HG03432 (cell line): ENCODE results near the gene PXK.
"Not testable (repeated sequence)": the region's sequence is repeated elsewhere in the genome, so short reads cannot be mapped to it uniquely, and the experiment has no call there.

Source experiments
- ATAC-seq: cut with Tn5 transposase; IDR thresholded peaks from one replicate; pipeline ENCODE4 v1.9.1; 2021; ENCODE audit warnings: mild to moderate bottlenecking, moderate library complexity; ENCODE audit not compliant: unreplicated experiment

PXK gene

DNA sequence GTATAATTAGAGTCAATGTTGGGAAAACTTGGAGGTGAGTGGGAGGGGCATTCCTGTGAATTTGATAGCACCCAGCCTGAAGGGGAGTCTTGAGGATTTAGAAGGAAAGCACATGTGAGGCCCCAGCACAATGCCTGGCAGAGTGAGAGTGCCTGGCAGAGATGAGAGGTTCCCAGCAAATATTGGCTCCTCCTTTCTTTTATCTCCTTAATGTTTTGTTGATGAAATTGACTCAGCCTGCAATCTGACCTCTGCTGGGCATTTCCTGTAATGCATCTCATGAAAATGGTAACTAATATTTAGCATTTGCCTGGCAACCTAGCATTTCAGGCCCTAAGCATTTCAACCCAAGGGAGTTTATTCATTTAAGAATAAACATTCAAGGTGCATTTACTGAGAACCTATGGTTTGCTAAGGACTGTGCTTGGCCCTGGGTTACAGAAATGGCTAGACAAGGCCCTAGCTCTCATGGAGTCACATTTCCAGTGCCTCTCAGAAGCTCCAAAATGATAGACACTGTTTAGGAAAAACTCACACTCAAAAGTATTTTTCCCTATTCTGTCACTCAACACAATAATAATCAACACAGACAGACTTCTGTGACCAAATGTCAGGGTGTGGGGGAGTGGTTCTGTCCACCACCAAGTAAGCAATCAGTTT lies 82.0 kb downstream of the PXK start:
- peak; percentile 52 for ATAC-seq

DNA sequence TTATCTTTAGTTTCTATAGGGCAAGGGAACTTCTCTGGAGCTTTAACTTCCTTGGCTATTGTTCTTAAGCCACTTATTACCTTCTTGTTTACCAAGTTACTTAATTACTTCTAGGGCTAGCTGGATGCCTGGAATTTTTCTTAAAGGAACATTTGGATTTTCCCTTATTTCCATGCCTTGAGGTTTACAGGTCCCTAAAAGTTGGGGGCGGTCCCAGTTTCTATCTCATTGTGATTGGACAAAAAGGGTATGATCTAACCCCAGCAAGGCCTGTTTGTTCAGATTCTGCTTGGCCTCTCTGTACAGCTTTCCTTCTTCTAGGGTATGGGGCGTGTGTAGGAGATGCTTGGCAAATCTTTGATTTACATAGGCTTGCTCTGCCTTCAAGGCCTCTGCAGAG lies 83.5 kb downstream of the PXK start:
- no peak for ATAC-seq

DNA sequence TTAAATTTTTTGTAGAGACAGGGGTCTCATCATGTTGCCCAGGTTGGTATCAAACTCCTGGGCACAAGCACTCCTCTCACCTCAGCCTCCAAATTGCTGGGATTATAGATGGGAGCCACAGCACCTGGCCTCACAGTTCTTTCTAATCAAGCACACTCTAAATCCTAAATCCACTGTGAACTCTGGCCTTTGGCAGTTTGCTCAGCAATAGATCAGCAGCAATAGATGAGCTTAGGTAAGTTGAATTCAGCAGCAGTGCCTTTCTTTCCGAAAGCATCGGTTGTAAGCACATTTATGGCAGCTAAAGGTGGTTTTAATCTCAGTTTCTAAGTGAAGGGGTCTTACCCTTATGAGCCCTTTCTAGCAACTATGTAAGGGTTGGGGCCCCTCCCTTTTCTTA lies 84.4 kb downstream of the PXK start:
- ATAC-seq, result no peak

DNA sequence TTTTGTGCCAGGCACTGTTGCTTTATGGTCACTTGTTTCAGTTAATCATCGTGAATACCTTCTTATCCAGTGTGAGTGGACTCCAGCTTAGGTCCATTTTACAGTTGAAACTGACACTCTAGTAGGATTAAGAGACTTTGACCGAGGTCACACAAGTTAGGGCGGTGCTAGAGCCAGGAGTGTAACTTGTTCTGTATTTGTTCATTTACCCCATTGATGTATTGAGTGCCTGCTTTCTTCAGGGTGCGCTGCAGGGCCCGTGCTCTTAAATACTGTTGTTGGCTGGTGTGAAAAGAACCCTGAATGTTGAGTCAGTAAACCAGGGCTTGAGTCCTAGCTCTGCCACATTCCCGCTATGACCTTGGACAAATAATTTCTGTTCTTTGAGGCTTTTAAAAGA lies 85.5 kb downstream of the PXK start:
- no peak for ATAC-seq

DNA sequence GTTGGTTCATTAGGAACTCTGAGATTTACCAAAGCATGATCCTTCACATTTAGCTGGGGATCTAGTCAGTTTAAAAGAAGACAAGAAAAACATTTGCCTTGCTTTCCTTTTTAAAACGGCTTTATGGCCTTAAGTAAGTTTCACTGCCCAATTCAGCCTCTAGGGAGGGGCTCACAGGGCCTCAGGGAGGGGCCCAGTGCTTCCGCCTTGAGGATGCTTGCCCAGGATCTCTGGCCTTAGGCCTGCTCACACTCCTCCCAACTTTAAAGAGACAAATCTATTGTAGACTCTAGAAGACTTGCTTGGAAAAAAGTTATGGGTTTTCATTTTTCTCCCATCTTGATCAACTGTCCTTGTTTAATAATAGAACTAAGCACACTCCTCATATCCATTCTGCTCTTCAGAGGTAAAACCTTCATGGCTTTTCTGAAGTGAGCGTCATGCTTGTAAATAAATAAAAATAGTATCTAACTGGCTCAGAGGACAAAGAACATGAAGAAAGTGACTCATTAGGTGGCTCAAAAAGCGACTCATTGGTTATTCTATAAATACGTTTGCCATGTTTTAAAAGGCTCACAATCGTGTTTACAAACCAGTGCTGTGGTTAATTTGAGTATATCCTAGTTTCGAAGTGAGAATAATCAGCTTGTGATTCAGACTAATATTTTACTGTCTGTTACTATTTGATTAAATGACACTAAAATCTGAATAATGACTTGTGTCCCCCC lies 87.3 kb downstream of the PXK start:
- peak; percentile 81 for ATAC-seq

DNA sequence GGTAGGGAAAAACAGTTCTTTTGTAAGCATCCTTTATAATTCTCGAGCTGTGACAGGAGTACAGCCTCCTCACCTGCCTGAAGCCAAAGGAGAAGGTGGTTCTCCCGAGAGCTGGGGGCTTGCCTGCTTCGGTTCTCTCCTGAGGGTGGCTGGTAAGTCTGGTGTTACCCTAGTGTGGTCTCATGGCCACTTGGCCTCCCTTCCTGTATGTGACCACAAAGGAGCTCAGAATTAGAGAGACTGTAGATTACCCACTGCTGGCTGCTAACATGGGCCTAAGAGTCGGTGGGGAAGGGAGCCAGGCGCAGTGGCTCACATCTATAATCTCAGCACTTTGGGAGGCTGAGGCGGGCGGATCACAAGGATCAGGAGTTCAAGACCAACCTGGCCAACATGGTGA lies 88.3 kb downstream of the PXK start:
- ATAC-seq, result no peak

DNA sequence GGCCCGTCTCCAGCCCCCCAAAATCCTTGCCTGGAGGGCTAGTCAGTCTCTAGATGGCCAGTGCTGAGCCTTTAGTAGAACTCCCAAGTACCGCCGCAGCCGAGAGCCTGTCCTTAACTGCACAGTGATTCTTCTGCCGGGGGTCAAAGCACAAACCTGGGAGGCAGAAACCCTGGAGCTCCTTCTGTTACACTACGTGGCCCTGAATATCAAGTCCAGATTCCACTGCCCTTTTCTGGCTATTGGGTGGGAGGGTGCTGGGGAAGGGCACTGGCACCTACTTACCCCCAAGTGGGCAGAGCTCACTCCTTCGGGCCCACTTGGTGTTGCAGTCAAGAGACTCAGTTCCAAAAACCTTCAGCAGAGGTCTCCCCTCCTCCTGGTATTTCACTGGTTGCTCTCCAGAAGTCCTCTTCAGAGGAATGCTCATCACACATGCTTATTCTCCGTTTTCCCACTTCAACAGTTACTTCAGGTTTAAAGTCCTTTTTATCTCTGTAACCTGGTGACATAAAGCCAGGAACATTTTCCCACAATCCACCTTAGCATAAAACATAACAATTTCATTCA lies 90.1 kb downstream of the PXK start:
- ATAC-seq, result no peak

DNA sequence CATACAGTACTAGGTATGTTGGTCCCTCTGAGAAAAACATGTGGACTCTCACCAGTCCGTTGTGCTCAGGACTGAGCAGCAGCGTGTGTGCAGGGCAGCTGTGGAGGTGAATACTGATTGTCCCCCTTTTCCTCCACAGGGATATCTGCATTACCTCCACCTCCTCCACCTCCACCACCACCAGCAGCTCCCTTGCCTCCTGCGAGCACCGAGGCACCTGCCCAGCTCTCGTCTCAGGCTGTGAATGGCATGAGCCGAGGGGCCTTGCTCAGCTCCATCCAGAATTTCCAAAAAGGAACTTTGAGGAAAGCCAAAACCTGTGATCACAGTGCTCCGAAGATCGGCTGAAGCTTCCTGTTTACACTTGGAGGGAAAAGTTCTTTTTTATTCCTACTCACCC lies 91.9 kb downstream of the PXK start:
- ATAC-seq, result no peak

DNA sequence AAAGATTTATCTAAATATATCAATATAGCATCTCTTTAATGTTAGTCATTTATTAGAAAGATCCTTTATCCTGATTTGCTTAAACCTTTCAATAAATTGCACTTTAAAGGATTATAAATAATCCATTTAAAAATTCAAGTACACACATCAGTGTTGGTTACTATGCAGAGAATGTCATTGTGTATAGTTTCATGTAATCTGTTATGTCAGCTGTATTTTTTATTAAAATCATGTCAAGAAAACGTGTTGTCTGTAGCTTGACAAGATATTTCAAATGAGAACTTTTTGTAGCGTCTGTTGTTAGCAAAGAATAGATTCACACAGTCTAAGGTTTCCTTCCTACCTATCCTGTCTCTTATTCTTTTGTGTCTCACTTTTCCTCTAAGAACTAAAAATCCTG lies 93.1 kb downstream of the PXK start:
- no peak for ATAC-seq

DNA sequence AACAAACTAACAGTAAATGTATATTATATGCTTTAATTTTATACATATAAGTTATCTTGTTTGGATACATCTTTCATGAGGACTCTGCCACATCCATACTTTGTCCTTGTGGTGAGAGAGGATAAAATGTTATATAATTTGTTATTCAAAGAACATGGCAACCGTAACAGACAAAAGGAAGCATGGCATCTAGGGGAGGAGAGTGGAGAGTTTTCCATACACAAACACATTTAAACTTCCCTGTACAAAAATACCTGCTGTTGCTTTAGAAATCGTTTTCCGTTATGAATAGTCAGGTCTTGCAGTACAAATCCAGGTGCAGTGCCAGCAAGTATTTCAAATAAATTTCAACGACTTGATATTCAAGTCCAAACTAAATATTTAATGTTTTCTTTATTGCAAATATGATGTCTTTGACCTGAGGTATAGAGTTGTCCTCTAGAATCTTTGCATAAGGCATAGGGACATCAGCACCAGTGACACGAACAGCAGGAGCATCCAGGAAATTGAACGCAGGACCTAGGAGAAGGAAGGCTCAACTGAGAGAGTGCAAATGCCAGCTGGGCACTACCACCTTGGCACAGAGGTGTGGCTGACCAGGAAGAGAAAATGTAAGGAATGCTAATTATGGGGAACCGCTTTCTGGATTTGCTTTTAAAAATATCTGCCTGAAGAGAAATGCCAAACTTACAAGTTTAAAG lies 95.1 kb downstream of the PXK start:
- no peak for ATAC-seq

DNA sequence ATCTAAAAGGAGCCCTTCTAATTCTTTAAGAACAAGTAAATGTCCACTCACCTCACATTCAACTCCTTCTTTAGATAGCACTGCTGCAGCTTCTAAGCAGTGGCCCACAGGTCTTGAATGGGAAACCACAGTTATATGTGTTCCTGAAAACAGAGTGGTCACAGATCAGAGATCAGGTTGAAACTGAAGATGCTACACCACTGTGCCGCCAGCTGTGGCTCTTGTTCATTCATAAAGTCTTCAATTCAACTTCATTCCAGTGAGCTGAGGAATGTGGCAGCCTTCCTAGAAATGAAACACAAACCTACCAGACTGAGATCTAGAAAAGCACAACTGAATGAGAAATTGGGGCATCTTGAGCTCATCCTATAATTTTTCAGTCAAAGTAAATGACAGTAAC lies 97.0 kb downstream of the PXK start:
- ATAC-seq, result peak; percentile 38

DNA sequence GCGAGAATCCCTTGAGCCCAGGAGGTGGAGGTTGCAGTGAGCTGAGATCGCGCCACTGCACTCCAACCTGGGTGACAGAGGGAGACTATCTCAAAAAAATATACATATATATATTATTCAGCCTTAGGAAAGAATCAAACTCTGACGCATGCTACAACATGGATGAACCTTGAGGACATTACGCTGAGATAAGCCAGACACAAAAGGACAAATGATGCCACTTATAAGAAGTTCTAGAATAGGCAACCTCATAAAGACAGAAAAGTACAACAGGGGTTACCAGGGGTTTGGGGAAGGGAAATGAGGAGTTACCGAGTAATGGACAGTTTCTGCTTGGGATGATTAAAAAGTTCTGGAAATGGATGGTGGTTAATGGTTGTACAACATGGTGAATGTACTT lies 100.2 kb downstream of the PXK start:
- no peak for ATAC-seq

DNA sequence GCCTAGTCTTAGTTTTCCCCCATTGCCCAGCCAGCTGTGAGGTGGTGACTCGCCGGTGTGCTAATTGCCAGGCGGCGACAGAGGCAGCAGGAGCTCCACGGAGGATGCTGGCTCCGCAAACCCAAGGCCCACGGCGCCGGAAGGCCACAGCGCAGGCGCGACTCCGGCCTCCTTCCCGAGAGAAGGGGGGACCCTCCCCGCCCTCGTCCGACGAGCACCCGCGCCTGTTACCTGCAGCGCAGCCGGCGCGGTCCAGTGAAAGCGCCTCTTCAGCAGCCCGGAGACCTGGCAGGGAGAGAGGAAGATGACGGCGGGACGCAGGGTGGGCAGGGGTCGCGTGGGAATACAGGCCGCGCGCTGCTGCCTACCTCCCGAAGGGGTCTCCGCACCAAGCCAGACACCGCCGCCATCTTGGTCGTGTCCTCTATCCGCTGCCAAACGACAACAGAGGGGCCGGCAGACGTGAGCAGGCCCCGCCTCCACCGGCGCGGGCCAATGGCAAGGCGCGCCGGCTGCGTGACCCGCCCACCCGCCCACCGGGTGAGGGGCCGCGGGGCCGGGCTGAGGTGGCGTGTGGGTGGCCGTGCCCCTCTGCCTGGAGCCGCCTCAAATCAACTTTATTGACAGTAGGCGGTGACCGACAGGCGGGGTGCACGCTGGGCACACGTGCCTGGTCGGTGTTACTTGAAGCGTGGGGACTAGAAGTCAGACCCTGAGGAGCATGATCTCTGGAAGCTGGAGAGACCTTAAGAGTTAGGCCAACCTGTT lies 100.9 kb downstream of the PXK start, which contains the start of gene PDHB:
Gene PDHB (minus strand): TSS at position 433 of the 768 bp plus-strand sequence. CDS start 23 bp downstream, at position 410.
- peak; percentile 96 for ATAC-seq

DNA sequence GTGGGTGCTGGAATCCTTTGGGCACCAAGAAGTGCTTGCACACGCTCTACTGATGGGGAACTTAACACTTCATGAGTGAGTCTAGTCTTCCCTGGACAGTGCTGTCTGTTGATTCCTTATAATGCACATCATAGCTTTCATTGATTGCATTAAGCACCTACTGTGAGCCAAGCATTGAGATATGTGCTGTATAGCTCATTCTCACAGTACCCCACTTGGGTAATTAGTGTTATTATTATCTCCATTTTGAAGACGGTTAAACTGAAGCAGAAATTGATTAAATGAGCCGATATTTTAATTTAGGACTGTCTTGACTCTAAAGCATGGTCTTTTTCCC lies 101.4 kb downstream of the PXK start:
- no peak for ATAC-seq

DNA sequence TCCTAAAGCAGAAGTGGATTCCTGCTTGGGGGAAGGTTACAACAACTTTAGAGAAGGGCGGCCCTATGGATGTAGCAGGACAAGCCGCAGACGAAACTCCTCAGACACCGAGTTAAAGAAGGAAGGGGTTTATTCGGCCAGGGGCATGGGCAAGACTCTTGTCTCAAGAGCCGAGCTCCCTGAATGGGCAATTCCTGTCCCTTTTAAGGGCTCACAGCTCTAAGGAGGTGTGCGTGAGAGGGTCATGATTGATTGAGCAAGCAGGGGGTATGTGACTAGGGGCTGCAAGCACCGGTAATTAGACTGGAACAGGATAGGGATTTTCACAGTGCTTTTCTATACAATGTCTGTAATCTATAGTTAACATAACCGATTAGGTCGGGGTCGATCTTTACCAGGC lies 101.8 kb downstream of the PXK start:
- no peak for ATAC-seq

DNA sequence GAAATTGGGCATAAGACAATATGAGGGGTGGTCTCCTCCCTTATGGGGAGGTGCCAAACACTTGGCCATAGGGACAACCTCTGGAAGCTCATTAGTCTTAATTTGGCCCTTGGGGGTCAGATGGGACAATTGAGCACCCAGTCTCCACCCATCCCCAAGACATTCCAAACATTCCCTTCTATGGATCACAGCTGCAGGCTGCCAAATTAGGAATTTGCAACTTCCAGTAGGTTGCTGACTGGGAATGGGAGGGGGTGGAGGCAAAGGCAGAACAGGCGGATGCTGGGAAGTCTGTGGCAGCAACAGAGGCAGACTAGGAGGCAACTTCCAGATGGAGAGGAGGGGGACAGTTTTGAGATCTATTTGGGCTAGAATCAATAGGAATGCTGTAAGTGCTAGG lies 102.3 kb downstream of the PXK start:
- no peak for ATAC-seq

DNA sequence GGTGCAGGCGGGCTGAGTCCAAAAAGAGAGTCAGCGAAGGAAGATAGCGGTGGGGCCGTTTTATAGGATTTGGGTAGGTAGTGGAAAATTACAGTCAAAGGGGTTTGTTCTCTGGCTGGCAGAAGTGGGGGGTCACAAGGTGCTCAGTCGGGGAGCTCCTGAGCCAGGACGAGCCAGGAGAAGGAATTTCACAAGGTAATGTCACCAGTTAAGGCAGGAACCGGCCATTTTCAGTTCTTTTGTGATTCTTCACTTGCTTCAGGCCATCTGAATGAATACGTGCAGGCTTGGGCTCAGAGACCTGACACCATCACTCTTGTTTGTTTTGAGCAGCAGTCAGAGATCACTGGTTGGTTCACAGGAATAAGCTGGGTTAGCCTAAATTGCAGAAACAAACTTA lies 104.6 kb downstream of the PXK start:
- ATAC-seq, result not testable (repeated sequence)

DNA sequence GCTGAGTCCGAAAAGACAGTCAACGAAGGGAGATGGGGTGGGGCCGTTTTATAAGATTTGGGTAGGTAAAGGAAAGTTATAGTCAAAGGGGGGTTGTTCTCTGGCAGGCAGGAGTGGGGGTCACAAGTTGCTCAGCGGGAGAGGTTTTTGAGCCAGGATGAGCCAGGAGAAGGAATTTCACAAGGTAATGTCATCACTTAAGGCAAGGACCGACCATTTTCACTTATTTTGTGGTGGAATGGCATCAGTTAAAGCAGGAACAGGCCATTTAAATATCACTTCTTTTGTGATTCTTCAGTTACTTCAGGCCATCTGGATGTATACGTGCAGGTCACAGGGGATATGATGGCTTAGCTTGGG lies 108.3 kb downstream of the PXK start:
- not testable (repeated sequence) for ATAC-seq

DNA sequence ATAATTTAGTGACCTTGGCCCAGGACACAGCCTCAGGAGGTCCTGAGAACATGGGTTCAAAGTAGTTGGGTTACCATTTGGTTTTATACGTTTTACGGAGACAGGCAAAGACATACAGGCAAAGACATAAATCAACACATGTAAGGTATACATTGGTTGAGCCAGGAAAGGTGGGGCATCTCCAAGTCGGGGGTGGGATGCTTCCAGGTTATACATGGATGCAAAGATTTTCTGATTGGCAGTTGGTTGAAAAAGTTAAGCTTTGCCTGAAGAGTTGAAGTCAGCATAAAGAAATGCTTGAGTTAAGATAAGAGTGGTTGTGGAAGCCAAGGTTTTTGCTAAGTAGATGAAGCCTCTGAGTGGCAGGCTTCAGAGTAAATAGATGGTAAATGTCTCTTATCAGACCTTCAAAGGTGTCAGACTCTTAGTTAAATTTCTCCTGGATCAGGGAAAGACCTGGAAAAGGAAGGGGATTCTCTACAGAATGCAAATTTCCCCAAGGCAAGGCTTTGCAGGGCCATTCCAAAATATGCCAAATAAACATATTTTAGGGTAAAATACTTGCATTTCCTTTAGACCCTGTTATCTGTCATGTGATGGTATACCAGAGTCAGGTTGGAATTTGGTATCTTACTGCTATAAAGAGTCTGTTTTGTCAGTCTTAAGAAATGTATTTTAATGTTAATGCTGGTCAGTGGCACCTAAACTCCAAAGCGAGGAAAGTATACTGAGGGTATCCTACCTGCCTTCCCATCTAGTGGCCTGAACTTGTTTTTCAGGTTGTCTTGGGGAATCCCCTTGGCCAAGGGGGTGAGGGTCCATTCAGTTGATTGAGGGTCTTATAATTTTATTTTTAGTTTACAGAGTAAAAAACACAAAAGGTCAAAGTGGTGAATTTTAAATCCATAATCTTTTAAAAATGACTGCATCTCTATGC lies 109.1 kb downstream of the PXK start:
- ATAC-seq, result no peak

DNA sequence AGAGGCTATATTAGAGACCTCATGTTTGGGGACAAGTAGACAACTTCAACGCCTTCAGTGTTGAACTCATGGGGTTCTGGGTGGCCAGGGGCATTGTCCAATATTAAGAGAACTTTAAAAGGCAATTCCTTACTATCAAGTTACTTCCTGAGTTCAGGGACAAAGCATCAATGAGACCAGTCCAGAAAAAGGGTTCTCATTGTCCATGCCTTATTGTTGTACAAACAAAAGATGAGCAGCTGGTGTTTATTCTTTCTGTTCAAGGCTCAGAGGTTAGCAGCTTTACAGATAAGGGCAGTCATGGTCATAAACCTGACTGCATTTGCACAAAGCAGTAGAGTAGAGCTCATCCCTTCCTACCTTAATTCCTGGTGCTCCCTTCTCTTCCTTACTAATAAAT lies 119.5 kb downstream of the PXK start:
- no peak for ATAC-seq
